GM10266 (cell line): ENCODE results near the gene PLEKHF1.

Experiments used
- DNase-seq: peaks from one replicate; pipeline ENCODE4 v3.0.0; 2012; ENCODE audit errors: extremely low spot score
- TF ChIP-seq, protein P1 (sequence below): IDR thresholded peaks from 2 replicates; pipeline ENCODE4 v1.5.1; 2012; ENCODE audit warnings: mild to moderate bottlenecking, low read depth; ENCODE audit not compliant: control insufficient read depth, insufficient read depth; ENCODE audit errors: missing control alignments

Gene PLEKHF1

DNA sequence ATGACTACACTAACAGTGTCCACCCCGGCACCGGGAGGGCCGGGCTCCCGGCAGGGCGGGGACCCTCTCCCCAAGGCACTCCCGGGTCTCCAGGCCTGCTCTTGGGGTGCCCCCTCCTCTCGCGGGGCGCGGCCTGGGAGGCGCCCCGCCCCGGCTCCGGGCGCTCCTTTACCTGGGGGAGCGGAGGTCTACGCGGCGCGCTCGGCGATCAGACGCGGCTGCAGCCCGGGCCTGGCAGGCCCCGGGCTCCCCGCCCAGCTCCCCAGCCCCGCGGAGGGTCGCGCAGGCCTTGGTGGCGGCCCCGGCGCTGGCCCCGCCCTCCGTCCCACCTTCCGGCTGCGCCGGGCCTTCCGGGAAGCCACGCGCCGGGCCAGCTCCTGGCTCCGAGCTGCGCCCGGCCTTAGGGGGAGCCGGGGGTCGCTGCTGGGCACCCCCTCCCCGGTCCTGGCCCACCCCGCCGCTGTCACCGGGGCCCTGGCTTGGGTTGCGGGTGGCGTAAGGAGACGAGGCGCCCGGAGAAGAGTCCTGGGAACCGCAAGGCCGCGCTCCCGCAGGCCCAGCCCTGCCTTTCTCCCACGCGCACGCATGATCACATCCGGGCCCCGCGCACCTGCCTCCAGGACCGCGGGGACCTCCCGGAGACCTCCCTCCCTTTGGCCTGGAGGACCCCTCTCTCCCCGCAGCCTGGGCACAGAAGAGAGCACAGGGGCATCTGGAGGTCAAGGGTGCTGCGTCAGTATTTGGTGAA lies 49.9 kb downstream of the PLEKHF1 start, which contains the start of gene C19orf12:
TSS of gene C19orf12 (minus strand) at position 309 of the 748 bp plus-strand sequence. CDS start 6,848 bp downstream, outside the sequence.
- DNase-seq: peak; percentile 83
- TF ChIP-seq, protein P1, sequence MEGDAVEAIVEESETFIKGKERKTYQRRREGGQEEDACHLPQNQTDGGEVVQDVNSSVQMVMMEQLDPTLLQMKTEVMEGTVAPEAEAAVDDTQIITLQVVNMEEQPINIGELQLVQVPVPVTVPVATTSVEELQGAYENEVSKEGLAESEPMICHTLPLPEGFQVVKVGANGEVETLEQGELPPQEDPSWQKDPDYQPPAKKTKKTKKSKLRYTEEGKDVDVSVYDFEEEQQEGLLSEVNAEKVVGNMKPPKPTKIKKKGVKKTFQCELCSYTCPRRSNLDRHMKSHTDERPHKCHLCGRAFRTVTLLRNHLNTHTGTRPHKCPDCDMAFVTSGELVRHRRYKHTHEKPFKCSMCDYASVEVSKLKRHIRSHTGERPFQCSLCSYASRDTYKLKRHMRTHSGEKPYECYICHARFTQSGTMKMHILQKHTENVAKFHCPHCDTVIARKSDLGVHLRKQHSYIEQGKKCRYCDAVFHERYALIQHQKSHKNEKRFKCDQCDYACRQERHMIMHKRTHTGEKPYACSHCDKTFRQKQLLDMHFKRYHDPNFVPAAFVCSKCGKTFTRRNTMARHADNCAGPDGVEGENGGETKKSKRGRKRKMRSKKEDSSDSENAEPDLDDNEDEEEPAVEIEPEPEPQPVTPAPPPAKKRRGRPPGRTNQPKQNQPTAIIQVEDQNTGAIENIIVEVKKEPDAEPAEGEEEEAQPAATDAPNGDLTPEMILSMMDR: no peak

DNA sequence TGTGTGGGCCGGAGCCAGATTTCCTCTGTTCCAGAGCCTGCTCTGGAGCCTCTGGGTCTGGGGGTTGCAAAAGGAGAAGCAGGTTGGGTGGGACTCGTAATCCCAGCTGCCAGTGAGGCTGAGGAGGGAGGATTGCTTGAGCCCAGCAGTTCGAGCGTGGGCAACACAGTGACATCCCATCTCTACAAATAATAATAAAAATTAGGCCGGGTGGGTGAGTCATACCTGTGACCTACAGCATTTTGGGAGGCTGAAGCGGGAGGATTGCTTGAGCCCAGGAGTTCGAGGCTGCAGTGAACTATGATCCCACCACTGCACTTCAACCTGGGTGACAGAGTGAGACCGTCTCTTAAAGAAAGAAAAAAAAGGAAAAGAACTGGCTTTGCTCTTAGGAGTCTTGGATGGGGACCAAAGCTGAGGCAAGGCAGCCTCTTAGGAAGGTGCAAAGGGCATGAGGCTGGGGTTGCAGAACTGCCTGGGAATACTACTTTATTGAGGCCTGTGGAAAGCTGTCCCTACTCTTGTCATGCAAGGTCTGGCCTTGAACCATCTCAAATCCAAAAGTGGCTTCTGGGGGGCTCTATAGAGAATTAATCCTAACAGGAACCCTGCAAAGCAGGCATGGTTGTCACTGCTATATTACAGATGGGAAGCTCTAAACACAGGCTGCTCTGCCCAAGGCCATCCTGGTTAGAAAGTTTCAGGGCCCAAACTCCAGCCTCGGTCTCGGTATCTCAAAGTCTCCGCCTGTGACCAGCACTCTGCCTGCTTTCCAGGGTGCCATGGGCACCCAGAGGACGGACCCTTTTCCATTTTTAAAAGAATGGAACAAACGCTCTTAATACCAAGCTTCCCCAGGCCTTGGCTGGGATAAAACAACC lies 50.7 kb downstream of the PLEKHF1 start:
- peak; percentile 28 for DNase-seq
- TF ChIP-seq, protein P1: no peak

DNA sequence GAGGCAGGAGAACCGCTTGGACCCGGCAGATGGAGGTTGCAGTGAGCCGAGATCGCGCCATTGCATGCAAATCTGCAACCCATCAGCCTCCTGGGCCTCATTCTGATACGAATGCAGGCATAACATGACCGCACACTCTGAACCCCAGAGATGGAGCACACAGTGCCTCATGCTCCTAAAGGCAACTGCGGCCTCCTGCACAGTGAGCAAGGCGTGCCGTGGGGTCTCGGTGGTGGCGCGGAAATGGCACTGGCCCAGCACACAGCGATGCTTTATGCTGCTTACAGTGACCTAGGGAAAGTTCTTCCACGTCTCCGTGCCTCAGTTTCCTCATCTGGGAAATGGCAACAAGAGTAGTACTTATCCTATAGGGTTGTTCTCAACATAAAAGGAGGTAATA lies 51.8 kb downstream of the PLEKHF1 start:
- TF ChIP-seq, protein P1: no peak
- no peak for DNase-seq

DNA sequence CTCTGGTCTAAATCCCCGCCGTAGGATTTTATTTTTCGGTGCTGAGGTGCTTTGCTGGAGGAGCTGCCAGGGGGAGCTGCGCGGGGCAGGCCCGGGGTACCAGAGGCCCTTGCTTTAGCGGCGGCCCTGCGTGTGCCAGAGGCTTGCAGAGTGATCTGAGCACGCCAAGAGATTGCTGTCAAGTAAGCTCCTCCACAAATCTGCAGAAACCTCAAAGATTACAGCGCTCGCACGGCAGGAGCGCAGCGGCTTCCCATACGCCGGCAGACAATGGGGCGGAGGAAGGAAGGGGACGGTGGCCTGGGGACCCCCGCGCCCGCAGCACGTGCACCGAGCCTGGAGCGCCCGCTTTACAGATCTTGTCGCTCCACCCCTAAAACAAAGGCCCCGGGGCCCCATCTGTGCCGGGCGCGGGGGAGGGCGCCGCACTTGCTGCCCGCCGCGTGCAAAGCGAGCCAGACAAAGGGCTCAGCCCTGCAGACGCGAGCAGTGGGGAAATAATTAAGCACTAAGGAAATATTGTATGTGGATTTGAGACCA lies 58.9 kb downstream of the PLEKHF1 start:
- no peak for DNase-seq
- TF ChIP-seq, protein P1: no peak

DNA sequence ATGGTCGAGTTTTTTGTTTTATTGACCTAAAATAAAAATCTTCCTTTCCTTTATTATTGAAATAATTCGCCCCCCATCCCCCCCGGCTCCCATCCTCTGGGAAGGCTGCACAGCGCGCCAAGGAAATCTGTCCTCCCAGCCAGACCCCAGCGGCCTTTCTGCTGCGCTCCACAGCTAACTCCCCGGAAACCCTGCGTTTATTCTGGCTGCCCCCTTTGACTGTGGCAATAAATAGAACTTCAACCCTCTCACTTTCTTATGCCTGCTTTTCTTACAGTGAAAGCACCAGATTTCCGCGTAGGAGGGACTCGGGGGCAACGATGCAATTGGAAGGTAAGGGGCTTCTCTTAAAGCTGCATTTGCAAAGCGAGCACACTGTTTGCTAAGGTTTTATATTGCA lies 59.5 kb downstream of the PLEKHF1 start:
- TF ChIP-seq, protein P1: no peak
- DNase-seq: no peak
